Stimulated activated naive B cell treated with anti-CD40 and anti-IgM and Interleukin-4, amounts not matched to agents 10 μg/mL and 1 μg/mL and 100 μg/mL, for 72 hours (primary cell): ENCODE results near the gene EBF3.

Experiments used
- ATAC-seq, 2 donors: fragments of 150-1000 bp; cut with Tn5 transposase; replicated peaks; 2 replicates each; pipeline ENCODE4 v1.10.0; 2021; ENCODE audit warnings: moderate library complexity in 1 of 2
- DNase-seq: peaks from one replicate; pipeline ENCODE4 v3.0.0; 2021
- H3K27ac Mint-ChIP-seq: one replicate; pipeline ENCODE4 v1.8.0; 2022; ENCODE audit warnings: mild to moderate bottlenecking, mixed read lengths
- H3K27me3 Mint-ChIP-seq, 2 donors: one replicate each; pipeline ENCODE4 v1.8.0; 2022; ENCODE audit warnings: mixed read lengths in 2 of 2
- H3K36me3 Mint-ChIP-seq, 2 donors: one replicate each; pipeline ENCODE4 v1.8.0; 2022; ENCODE audit warnings: mixed read lengths in 2 of 2, mild to moderate bottlenecking in 1 of 2
- H3K4me1 Mint-ChIP-seq, 2 donors: one replicate each; pipeline ENCODE4 v1.8.0; 2022; ENCODE audit warnings: mixed read lengths in 2 of 2, mild to moderate bottlenecking in 1 of 2
- H3K4me3 Mint-ChIP-seq, 2 donors: one replicate each; pipeline ENCODE4 v1.8.0; 2022; ENCODE audit warnings: mild to moderate bottlenecking in 2 of 2, mixed read lengths in 2 of 2, moderate library complexity in 1 of 2
- H3K9me3 Mint-ChIP-seq, 2 donors: one replicate each; pipeline ENCODE4 v1.8.0; 2022; ENCODE audit warnings: mixed read lengths in 2 of 2, mild to moderate bottlenecking in 1 of 2

The EBF3 gene

GRCh38 chr10:129875993-129876726 lies 87.9 kb downstream of the EBF3 start:
- no peak overlapping the region for H3K27ac Mint-ChIP-seq
- no peaks in the 10 kb centered on the region for H3K36me3 Mint-ChIP-seq
- DNase-seq (no peak), ATAC-seq (no peak)
- H3K4me3 Mint-ChIP-seq = no peak overlapping the region
- peaks cover 0 to 7% of the 10 kb centered on the region in 2 donors for H3K27me3 Mint-ChIP-seq
- H3K4me1 Mint-ChIP-seq = peaks cover 0 to 3% of the 10 kb centered on the region in 2 donors
- no peaks in the 10 kb centered on the region for H3K9me3 Mint-ChIP-seq

GRCh38 chr10:129873351-129873750 lies 90.7 kb downstream of the EBF3 start:
- Mint-ChIP-seq H3K36me3 (no peaks in the 10 kb centered on the region), H3K4me1 (peaks cover 0 to 6% of the 10 kb centered on the region in 2 donors), H3K27me3 (peaks cover 0 to 10% of the 10 kb centered on the region in 2 donors), H3K9me3 (no peaks in the 10 kb centered on the region), H3K4me3 (no peak overlapping the region), H3K27ac (no peak overlapping the region)
- DNase-seq (no peak), ATAC-seq (no peak)

GRCh38 chr10:129871966-129872365 lies 92.1 kb downstream of the EBF3 start:
- H3K4me1 Mint-ChIP-seq = peaks cover 0 to 6% of the 10 kb centered on the region in 2 donors
- H3K27ac Mint-ChIP-seq = no peak overlapping the region
- no peaks in the 10 kb centered on the region for H3K36me3 Mint-ChIP-seq
- peaks cover 0 to 10% of the 10 kb centered on the region in 2 donors for H3K27me3 Mint-ChIP-seq
- H3K4me3 Mint-ChIP-seq = no peak overlapping the region
- no peaks in the 10 kb centered on the region for H3K9me3 Mint-ChIP-seq
- ATAC-seq (no peak), DNase-seq (no peak)

- no peak overlapping the region for H3K4me3 Mint-ChIP-seq
- ATAC-seq (peak in 1 of 2 donors; percentile 27), DNase-seq (no peak)
- H3K27me3 Mint-ChIP-seq = peaks cover 0 to 10% of the 10 kb centered on the region in 2 donors
- H3K27ac Mint-ChIP-seq = no peak overlapping the region
- H3K36me3 Mint-ChIP-seq = no peaks in the 10 kb centered on the region
- peaks cover 0 to 6% of the 10 kb centered on the region in 2 donors for H3K4me1 Mint-ChIP-seq
- H3K9me3 Mint-ChIP-seq = no peaks in the 10 kb centered on the region
These were observed 93.0 kb downstream of the EBF3 start for GRCh38 chr10:129870961-129871621.

GRCh38 chr10:129870474-129870757 lies 93.7 kb downstream of the EBF3 start:
- H3K4me3 Mint-ChIP-seq = no peak overlapping the region
- H3K27me3 Mint-ChIP-seq = peaks cover 0 to 10% of the 10 kb centered on the region in 2 donors
- no peaks in the 10 kb centered on the region for H3K36me3 Mint-ChIP-seq
- no peak overlapping the region for H3K27ac Mint-ChIP-seq
- no peak for DNase-seq
- peaks cover 0 to 6% of the 10 kb centered on the region in 2 donors for H3K4me1 Mint-ChIP-seq
- no peaks in the 10 kb centered on the region for H3K9me3 Mint-ChIP-seq
- ATAC-seq = no peak

- no peak for DNase-seq
- no peaks in the 10 kb centered on the region for H3K36me3 Mint-ChIP-seq
- no peak overlapping the region for H3K27ac Mint-ChIP-seq
These were observed 94.2 kb downstream of the EBF3 start for GRCh38 chr10:129869596-129870473.

GRCh38 chr10:129868449-129869035 lies 95.5 kb downstream of the EBF3 start:
- H3K4me1 Mint-ChIP-seq = peaks cover 0 to 8% of the 10 kb centered on the region in 2 donors
- DNase-seq = no peak

More at GRCh38 chr10:129869596-129870473, 94.2 kb downstream of the EBF3 start:
- no peak for ATAC-seq
- H3K9me3 Mint-ChIP-seq = no peaks in the 10 kb centered on the region
- peaks cover 0 to 6% of the 10 kb centered on the region in 2 donors for H3K4me1 Mint-ChIP-seq
- H3K27me3 Mint-ChIP-seq = peaks cover 0 to 10% of the 10 kb centered on the region in 2 donors
- no peak overlapping the region for H3K4me3 Mint-ChIP-seq

GRCh38 chr10:129867631-129868179 lies 96.4 kb downstream of the EBF3 start:
- no peak overlapping the region for H3K4me3 Mint-ChIP-seq
- H3K36me3 Mint-ChIP-seq = no peaks in the 10 kb centered on the region
- H3K9me3 Mint-ChIP-seq = no peaks in the 10 kb centered on the region
- no peak overlapping the region for H3K27ac Mint-ChIP-seq
- DNase-seq (no peak), ATAC-seq (no peak)
- peaks cover 0 to 10% of the 10 kb centered on the region in 2 donors for H3K27me3 Mint-ChIP-seq
- peaks cover 0 to 8% of the 10 kb centered on the region in 2 donors for H3K4me1 Mint-ChIP-seq

More at GRCh38 chr10:129868449-129869035, 95.5 kb downstream of the EBF3 start:
- Mint-ChIP-seq H3K27me3 (peaks cover 0 to 10% of the 10 kb centered on the region in 2 donors), H3K36me3 (no peaks in the 10 kb centered on the region), H3K27ac (no peak overlapping the region), H3K9me3 (no peaks in the 10 kb centered on the region), H3K4me3 (no peak overlapping the region)
- ATAC-seq = no peak

GRCh38 chr10:129866894-129867293 lies 97.2 kb downstream of the EBF3 start:
- no peak overlapping the region for H3K4me3 Mint-ChIP-seq
- ATAC-seq = no peak
- no peaks in the 10 kb centered on the region for H3K9me3 Mint-ChIP-seq
- peaks cover 0 to 8% of the 10 kb centered on the region in 2 donors for H3K4me1 Mint-ChIP-seq
- H3K36me3 Mint-ChIP-seq = no peaks in the 10 kb centered on the region
- no peak overlapping the region for H3K27ac Mint-ChIP-seq
- H3K27me3 Mint-ChIP-seq = peaks cover 0 to 10% of the 10 kb centered on the region in 2 donors
- DNase-seq = no peak

GRCh38 chr10:129865960-129866359 lies 98.1 kb downstream of the EBF3 start:
- ATAC-seq (no peak), DNase-seq (no peak)
- Mint-ChIP-seq H3K9me3 (no peaks in the 10 kb centered on the region), H3K4me1 (peaks cover 0 to 4% of the 10 kb centered on the region in 2 donors), H3K4me3 (no peak overlapping the region), H3K27me3 (peaks cover 0 to 5% of the 10 kb centered on the region in 2 donors), H3K36me3 (no peaks in the 10 kb centered on the region), H3K27ac (no peak overlapping the region)

GRCh38 chr10:129865413-129865812 lies 98.7 kb downstream of the EBF3 start:
- no peak overlapping the region for H3K27ac Mint-ChIP-seq
- no peak for ATAC-seq
- peaks cover 0 to 2% of the 10 kb centered on the region in 2 donors for H3K4me1 Mint-ChIP-seq
- no peaks in the 10 kb centered on the region for H3K9me3 Mint-ChIP-seq
- no peak for DNase-seq
- peaks cover 0 to 4% of the 10 kb centered on the region in 2 donors for H3K27me3 Mint-ChIP-seq
- no peaks in the 10 kb centered on the region for H3K36me3 Mint-ChIP-seq
- H3K4me3 Mint-ChIP-seq = no peak overlapping the region

GRCh38 chr10:129864601-129865126 lies 99.4 kb downstream of the EBF3 start:
- H3K36me3 Mint-ChIP-seq = no peaks in the 10 kb centered on the region

GRCh38 chr10:129864082-129864481 lies 100.0 kb downstream of the EBF3 start:
- ATAC-seq (no peak), DNase-seq (no peak)
- no peaks in the 10 kb centered on the region for H3K27me3 Mint-ChIP-seq
- peaks cover 0 to 2% of the 10 kb centered on the region in 2 donors for H3K4me1 Mint-ChIP-seq
- H3K9me3 Mint-ChIP-seq = no peaks in the 10 kb centered on the region
- no peak overlapping the region for H3K4me3 Mint-ChIP-seq
- H3K27ac Mint-ChIP-seq = no peak overlapping the region
- H3K36me3 Mint-ChIP-seq = no peaks in the 10 kb centered on the region

More at GRCh38 chr10:129864601-129865126, 99.4 kb downstream of the EBF3 start:
- no peaks in the 10 kb centered on the region for H3K27me3 Mint-ChIP-seq
- H3K4me3 Mint-ChIP-seq = no peak overlapping the region
- no peak overlapping the region for H3K27ac Mint-ChIP-seq
- DNase-seq (no peak), ATAC-seq (no peak)
- no peaks in the 10 kb centered on the region for H3K9me3 Mint-ChIP-seq
- peaks cover 0 to 2% of the 10 kb centered on the region in 2 donors for H3K4me1 Mint-ChIP-seq
